Keratinocyte (primary cell): ENCODE data around the gene EHD3. TPM values are rescaled to one million over a fixed set of nuclear protein-coding genes. Genes with fewer than 3 reads are reported as not detected.

Experiments used
- DNase-seq: peaks from one replicate; pipeline ENCODE4 v3.0.0-alpha.2; 2011; ENCODE audit warnings: low read depth, missing footprints, low spot score
- FAIRE-seq: peaks from 2 replicates; lab custom pipeline; 2011; peaks lifted over from hg19 to GRCh38; lab: Jason Lieb, UNC
- H2AFZ ChIP-seq: 2 replicates; pipeline ENCODE4 v1.6.0; 2012; ENCODE audit warnings: low read length, control low read depth, inconsistent platforms; ENCODE audit not compliant: control insufficient read depth
- H3K27ac ChIP-seq: 2 replicates; pipeline ENCODE4 v1.5.1; 2011; ENCODE audit warnings: low read length; ENCODE audit not compliant: control insufficient read depth, insufficient read depth
- H3K27me3 ChIP-seq: 3 replicates; pipeline ENCODE4 v1.6.0; 2011; ENCODE audit warnings: low read length; ENCODE audit not compliant: control insufficient read depth, insufficient read depth; ENCODE audit errors: extremely low read depth
- H3K36me3 ChIP-seq, 2 experiments: 2 replicates in 1 of 2; 3 replicates in 1 of 2; pipeline ENCODE4 v1.5.1; 2011; ENCODE audit warnings: low read length in 2 of 2, mild to moderate bottlenecking in 1 of 2; ENCODE audit not compliant: control insufficient read depth in 2 of 2, insufficient read depth in 2 of 2; ENCODE audit errors: extremely low read depth in 1 of 2
- H3K4me1 ChIP-seq: 3 replicates; pipeline ENCODE4 v1.5.1; 2011; ENCODE audit warnings: low read length; ENCODE audit not compliant: control insufficient read depth, insufficient read depth; ENCODE audit errors: extremely low read depth
- H3K4me2 ChIP-seq: 3 replicates; pipeline ENCODE4 v1.6.0; 2011; ENCODE audit warnings: low read depth, low read length; ENCODE audit not compliant: control insufficient read depth, insufficient read depth; ENCODE audit errors: extremely low read depth
- H3K4me3 ChIP-seq, 3 experiments: fragments of 200-600 bp in 1 of 3; sonication (generic) in 1 of 3; 2 replicates in 2 of 3; 3 replicates in 1 of 3; pipeline ENCODE4 v1.5.1; 2011 to 2016; ENCODE audit warnings: low read length in 3 of 3, mild to moderate bottlenecking in 3 of 3, control low read depth in 2 of 3, inconsistent platforms in 1 of 3, low read depth in 1 of 3, mixed read lengths in 1 of 3, mixed run types in 1 of 3, moderate library complexity in 1 of 3; ENCODE audit not compliant: control insufficient read depth in 2 of 3, insufficient read depth in 2 of 3; ENCODE audit errors: extremely low read depth in 1 of 3
- H3K79me2 ChIP-seq: 2 replicates; pipeline ENCODE4 v1.6.0; 2012; ENCODE audit warnings: low read length; ENCODE audit not compliant: control insufficient read depth, insufficient read depth
- H3K9ac ChIP-seq: 3 replicates; pipeline ENCODE4 v1.6.0; 2011; ENCODE audit warnings: low read length; ENCODE audit not compliant: control insufficient read depth, insufficient read depth; ENCODE audit errors: extremely low read depth
- H3K9me1 ChIP-seq: 3 replicates; pipeline ENCODE4 v1.6.0; 2011; ENCODE audit warnings: low read length; ENCODE audit not compliant: control insufficient read depth, insufficient read depth; ENCODE audit errors: extremely low read depth
- H3K9me3 ChIP-seq: 2 replicates; pipeline ENCODE4 v1.5.1; 2012; ENCODE audit warnings: low read depth, low read length; ENCODE audit not compliant: control insufficient read depth
- H4K20me1 ChIP-seq: 3 replicates; pipeline ENCODE4 v1.6.0; 2011; ENCODE audit warnings: low read length; ENCODE audit not compliant: control insufficient read depth, insufficient read depth; ENCODE audit errors: extremely low read depth
- EZH2 ChIP-seq: IDR thresholded peaks from one replicate; pipeline ENCODE4 v1.6.1; 2012; ENCODE audit warnings: inconsistent platforms, mild to moderate bottlenecking, low read length, moderate library complexity
- dilution Hi-C: fragments of 300-500 bp; cut with MboI; formaldehyde crosslinking; loops from one replicate; pipeline ENCODE4 v1.7.0; 2020; ENCODE audit warnings: low sequenced_read_pairs; ENCODE audit not compliant: extremely low pct_ligation_motif_present
- polyA plus RNA-seq, 5 experiments: library from polyadenylated mRNA; depleted of rRNA in 3 of 5; stranded (reverse) in 3 of 5; stranded (forward) in 1 of 5; unstranded in 1 of 5; fragments of >200 nt; gene quantifications; 1 replicate in 1 of 5; 2 replicates in 3 of 5; 3 replicates in 1 of 5; pipeline versions ENCODE4 v1.2.1 to v1.2.3, GENCODE V29; 2011 to 2012; ENCODE audit warnings: missing spikeins in 2 of 5, low read depth in 1 of 5, low replicate concordance in 1 of 5
- TF ChIP-seq, protein P1 (sequence below), 3 experiments: IDR thresholded peaks in 1 of 3; conservative IDR thresholded peaks in 1 of 3; optimal IDR thresholded peaks in 1 of 3; 2 replicates in 2 of 3; 3 replicates in 1 of 3; pipeline versions ENCODE3 to v1.5.1; 2011; ENCODE audit warnings: low read length in 3 of 3, mild to moderate bottlenecking in 3 of 3, moderate library complexity in 2 of 3, control low read depth in 1 of 3, inconsistent platforms in 1 of 3; ENCODE audit not compliant: insufficient read depth in 2 of 3; ENCODE audit errors: extremely low read depth in 1 of 3

The EHD3 gene
- polyA plus RNA-seq, 1 donor (not counting 4 experiments of a cell fraction or from before 2014, with no cell fraction given), result 5.1 TPM

DNA sequence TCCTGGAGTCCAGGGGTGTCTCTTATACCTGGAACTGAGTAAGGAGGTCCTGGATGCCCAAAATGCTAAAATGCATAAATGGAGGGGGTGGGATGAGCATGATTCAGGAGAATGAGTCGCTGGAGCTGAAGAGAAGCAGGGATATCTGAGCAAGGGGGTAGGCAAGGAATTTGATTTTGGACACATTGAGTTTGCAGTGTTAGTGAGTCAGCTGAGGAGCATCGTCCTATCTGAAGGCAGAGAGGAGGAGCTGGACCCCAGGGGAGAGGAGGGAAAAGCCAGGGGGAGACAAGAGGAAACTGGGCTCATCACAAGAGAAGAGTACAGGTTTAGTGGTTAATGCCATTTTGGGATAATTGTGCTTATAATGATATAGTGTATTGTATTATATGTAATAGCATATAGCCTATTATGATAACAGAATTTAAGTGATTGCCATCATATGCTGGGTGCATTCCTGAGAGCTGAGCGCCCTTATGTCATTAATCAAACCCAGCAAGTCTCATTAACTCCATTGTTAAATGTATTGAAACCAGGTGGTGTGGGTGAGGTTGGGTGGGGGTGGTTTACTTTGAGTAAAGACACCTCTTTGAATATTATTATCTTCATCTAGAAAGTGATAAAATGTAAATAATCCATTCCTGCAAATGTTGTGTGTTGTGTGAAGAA lies 12.4 kb downstream of the EHD3 start:
- no peaks in the 10 kb centered on the region for H3K36me3 ChIP-seq
- no peaks in the 10 kb centered on the region for H3K4me1 ChIP-seq
- H3K9me1 ChIP-seq, result no peaks in the 10 kb centered on the region
- H3K4me3 ChIP-seq, result no peak overlapping the region
- H2AFZ ChIP-seq, result no peak overlapping the region
- H3K27ac ChIP-seq, result no peak overlapping the region
- no peak for DNase-seq
- H3K27me3 ChIP-seq, result no peaks in the 10 kb centered on the region
- no peak overlapping the region for H3K4me2 ChIP-seq
- H3K9me3 ChIP-seq, result no peaks in the 10 kb centered on the region
- TF ChIP-seq, protein P1, sequence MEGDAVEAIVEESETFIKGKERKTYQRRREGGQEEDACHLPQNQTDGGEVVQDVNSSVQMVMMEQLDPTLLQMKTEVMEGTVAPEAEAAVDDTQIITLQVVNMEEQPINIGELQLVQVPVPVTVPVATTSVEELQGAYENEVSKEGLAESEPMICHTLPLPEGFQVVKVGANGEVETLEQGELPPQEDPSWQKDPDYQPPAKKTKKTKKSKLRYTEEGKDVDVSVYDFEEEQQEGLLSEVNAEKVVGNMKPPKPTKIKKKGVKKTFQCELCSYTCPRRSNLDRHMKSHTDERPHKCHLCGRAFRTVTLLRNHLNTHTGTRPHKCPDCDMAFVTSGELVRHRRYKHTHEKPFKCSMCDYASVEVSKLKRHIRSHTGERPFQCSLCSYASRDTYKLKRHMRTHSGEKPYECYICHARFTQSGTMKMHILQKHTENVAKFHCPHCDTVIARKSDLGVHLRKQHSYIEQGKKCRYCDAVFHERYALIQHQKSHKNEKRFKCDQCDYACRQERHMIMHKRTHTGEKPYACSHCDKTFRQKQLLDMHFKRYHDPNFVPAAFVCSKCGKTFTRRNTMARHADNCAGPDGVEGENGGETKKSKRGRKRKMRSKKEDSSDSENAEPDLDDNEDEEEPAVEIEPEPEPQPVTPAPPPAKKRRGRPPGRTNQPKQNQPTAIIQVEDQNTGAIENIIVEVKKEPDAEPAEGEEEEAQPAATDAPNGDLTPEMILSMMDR (optimal IDR thresholded peaks at IDR 0.05 in 1 of 3, IDR thresholded peaks at IDR 0.05 in 1 of 3, conservative IDR thresholded peaks at IDR 0.05 in 1 of 3; ENCODE audit: extremely low read depth in 1 of 3, insufficient read depth in 2 of 3, low read length in 3 of 3), result no peak
- no peak for TF ChIP-seq EZH2
- no peak overlapping the region for H3K9ac ChIP-seq
- FAIRE-seq, result no peak
- H4K20me1 ChIP-seq, result no peaks in the 10 kb centered on the region
- no peaks in the 10 kb centered on the region for H3K79me2 ChIP-seq
- dilution Hi-C loops, result no loop called here

DNA sequence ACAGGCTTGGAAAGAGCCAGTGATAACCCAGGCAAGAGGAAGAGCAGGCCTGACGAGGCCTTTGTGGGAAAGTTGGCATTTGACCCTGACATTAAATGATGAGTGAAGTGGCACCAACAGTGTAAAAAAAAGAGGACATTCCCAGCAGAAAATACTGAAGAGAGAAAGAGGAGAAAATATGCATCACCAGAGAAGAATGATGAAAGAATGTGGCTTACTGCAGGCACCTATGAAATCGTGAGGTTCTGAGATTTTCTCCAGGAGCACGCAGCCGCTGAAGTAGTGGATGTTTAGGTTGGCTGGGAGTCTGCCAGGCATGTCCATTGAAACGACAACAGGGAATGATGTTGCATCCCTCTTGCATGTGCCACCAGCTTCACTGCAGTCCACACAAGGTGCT lies 13.8 kb downstream of the EHD3 start:
- Histone ChIP-seq H3K27me3 (no peaks in the 10 kb centered on the region), H4K20me1 (no peaks in the 10 kb centered on the region), H3K9ac (no peak overlapping the region), H3K9me3 (no peaks in the 10 kb centered on the region), H3K27ac (no peak overlapping the region), H3K9me1 (no peaks in the 10 kb centered on the region), H3K4me3 (no peak overlapping the region), H2AFZ (no peak overlapping the region), H3K4me1 (no peaks in the 10 kb centered on the region), H3K79me2 (no peaks in the 10 kb centered on the region), H3K4me2 (no peak overlapping the region), H3K36me3 (no peaks in the 10 kb centered on the region)
- TF ChIP-seq, protein P1 (optimal IDR thresholded peaks at IDR 0.05 in 1 of 3, IDR thresholded peaks at IDR 0.05 in 1 of 3, conservative IDR thresholded peaks at IDR 0.05 in 1 of 3; ENCODE audit: extremely low read depth in 1 of 3, insufficient read depth in 2 of 3, low read length in 3 of 3), result no peak
- no peak for TF ChIP-seq EZH2
- dilution Hi-C loops, result no loop called here
- DNase-seq, result no peak
- no peak for FAIRE-seq
